ENCODE data around the gene CYSTM1.

Gene CYSTM1

GRCh38 chr5:140284013-140284412 is 109.0 kb downstream of the CYSTM1 start:
- no peak overlapping the region for H3K4me3 ChIP-seq (ENCODE audit: low read depth, low read length)
- TF ChIP-seq CTCF (IDR thresholded peaks at IDR 0.05; ENCODE audit: control insufficient read depth, extremely low read depth, insufficient read depth) = no peak
- no peak for DNase-seq (ENCODE audit: low read depth)

- H3K4me3 ChIP-seq (ENCODE audit: low read depth, low read length) = no peak overlapping the region
- DNase-seq (ENCODE audit: low read depth) = no peak
- no peak for TF ChIP-seq CTCF (IDR thresholded peaks at IDR 0.05; ENCODE audit: control insufficient read depth, extremely low read depth, insufficient read depth)
Measured at GRCh38 chr5:140286424-140286823, 111.4 kb downstream of the CYSTM1 start.

GRCh38 chr5:140287801-140288521 is 113.0 kb downstream of the CYSTM1 start:
- no peak overlapping the region for H3K4me3 ChIP-seq (ENCODE audit: low read depth, low read length)
- TF ChIP-seq CTCF (IDR thresholded peaks at IDR 0.05; ENCODE audit: control insufficient read depth, extremely low read depth, insufficient read depth) = no peak
- no peak for DNase-seq (ENCODE audit: low read depth)

- no peak for TF ChIP-seq CTCF (IDR thresholded peaks at IDR 0.05; ENCODE audit: control insufficient read depth, extremely low read depth, insufficient read depth)
- peak; percentile 40 for DNase-seq (ENCODE audit: low read depth)
- no peak overlapping the region for H3K4me3 ChIP-seq (ENCODE audit: low read depth, low read length)
Measured at GRCh38 chr5:140292212-140293036, 117.4 kb downstream of the CYSTM1 start.

Measured in LNCaP clone FGC (cell line).